ENCODE measurements around the gene ANTXR1. TPM values are rescaled to one million over a fixed set of nuclear protein-coding genes. Genes with fewer than 3 reads are reported as not detected.

The ANTXR1 gene
- total RNA-seq, 2 donors from 2014 or later = 48.3 to 54.5 TPM

DNA sequence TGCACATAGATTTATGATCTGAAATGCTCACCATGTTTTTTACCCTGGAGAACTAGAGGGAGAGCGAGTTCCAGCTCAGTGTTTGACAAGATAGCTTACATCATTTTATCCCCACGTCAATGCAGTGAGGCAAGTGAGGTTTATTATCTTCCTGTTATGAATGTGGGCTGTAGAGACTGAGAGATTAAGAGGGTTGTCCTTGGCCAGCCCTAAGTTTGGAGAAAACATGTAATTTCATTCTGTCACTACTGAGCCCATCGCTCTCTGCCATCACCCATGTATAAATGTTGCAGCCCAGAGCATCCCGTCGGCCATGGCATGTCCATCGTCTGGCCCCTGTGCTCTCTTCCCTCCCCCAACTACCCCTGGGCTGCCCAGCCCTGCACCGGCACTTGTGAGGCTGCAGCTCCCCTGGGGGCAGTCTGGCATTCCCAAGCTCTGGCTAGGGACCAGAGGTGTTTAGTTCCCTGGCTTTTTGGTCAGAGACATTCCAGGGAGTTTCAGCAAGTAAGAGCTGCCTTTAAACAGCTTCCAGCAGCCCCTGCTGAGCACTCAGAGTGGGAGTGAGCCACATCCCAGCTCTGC is 136.7 kb downstream of the ANTXR1 start:
- Mint-ChIP-seq H3K4me1 (peaks cover 23% of the 10 kb centered on the region), H3K27ac (no peak overlapping the region), H3K36me3 (ENCODE audit: low read depth) (peaks cover 18% of the 10 kb centered on the region), H3K9me3 (no peaks in the 10 kb centered on the region), H3K4me3 (no peak overlapping the region), H3K27me3 (ENCODE audit: insufficient read depth) (no peaks in the 10 kb centered on the region)
- Histone ChIP-seq H3K36me3 (ENCODE audit: control insufficient read depth, insufficient read depth, low read length) (peaks cover 12% of the 10 kb centered on the region), H3K4me3 (ENCODE audit: low read length) (no peak overlapping the region), H3K9ac (ENCODE audit: extremely low read depth, low read length, poor library complexity, severe bottlenecking) (no peak overlapping the region), H3K27ac (ENCODE audit: low read depth, low read length) (no peak overlapping the region), H3K9me3 (ENCODE audit: control insufficient read depth, low read length) (peaks cover 13% of the 10 kb centered on the region), H3K4me1 (ENCODE audit: control insufficient read depth, insufficient read depth, low read length) (no peaks in the 10 kb centered on the region), H3K27me3 (ENCODE audit: control insufficient read depth, insufficient read depth, low read length, poor library complexity, severe bottlenecking) (no peaks in the 10 kb centered on the region)
- 70 to 77% methylated on average over 5 to 7 of the region's 7 CpGs for WGBS, 2 experiments (ENCODE audit: insufficient coverage in 1 of 2, insufficient read length in 1 of 2)
- peak; percentile 90 for DNase-seq
- TF ChIP-seq, protein P1, sequence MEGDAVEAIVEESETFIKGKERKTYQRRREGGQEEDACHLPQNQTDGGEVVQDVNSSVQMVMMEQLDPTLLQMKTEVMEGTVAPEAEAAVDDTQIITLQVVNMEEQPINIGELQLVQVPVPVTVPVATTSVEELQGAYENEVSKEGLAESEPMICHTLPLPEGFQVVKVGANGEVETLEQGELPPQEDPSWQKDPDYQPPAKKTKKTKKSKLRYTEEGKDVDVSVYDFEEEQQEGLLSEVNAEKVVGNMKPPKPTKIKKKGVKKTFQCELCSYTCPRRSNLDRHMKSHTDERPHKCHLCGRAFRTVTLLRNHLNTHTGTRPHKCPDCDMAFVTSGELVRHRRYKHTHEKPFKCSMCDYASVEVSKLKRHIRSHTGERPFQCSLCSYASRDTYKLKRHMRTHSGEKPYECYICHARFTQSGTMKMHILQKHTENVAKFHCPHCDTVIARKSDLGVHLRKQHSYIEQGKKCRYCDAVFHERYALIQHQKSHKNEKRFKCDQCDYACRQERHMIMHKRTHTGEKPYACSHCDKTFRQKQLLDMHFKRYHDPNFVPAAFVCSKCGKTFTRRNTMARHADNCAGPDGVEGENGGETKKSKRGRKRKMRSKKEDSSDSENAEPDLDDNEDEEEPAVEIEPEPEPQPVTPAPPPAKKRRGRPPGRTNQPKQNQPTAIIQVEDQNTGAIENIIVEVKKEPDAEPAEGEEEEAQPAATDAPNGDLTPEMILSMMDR (conservative IDR thresholded peaks at IDR 0.05) = no peak

GRCh38 chr2:69151931-69152330 is 139.0 kb downstream of the ANTXR1 start:
- Mint-ChIP-seq H3K4me3 (no peak overlapping the region), H3K9me3 (no peaks in the 10 kb centered on the region), H3K27ac (no peak overlapping the region), H3K36me3 (ENCODE audit: low read depth) (peaks cover 18% of the 10 kb centered on the region), H3K4me1 (peaks cover 23% of the 10 kb centered on the region), H3K27me3 (ENCODE audit: insufficient read depth) (no peaks in the 10 kb centered on the region)
- Histone ChIP-seq H3K9me3 (ENCODE audit: control insufficient read depth, low read length) (peaks cover 13% of the 10 kb centered on the region), H3K36me3 (ENCODE audit: control insufficient read depth, insufficient read depth, low read length) (peaks cover 12% of the 10 kb centered on the region), H3K27me3 (ENCODE audit: control insufficient read depth, insufficient read depth, low read length, poor library complexity, severe bottlenecking) (no peaks in the 10 kb centered on the region), H3K9ac (ENCODE audit: extremely low read depth, low read length, poor library complexity, severe bottlenecking) (no peak overlapping the region), H3K4me3 (ENCODE audit: low read length) (no peak overlapping the region), H3K4me1 (ENCODE audit: control insufficient read depth, insufficient read depth, low read length) (no peaks in the 10 kb centered on the region), H3K27ac (ENCODE audit: low read depth, low read length) (no peak overlapping the region)
- WGBS, 2 experiments (ENCODE audit: insufficient coverage in 1 of 2, insufficient read length in 1 of 2) = 98 to 100% methylated on average over 3 to 4 of the region's 4 CpGs
- TF ChIP-seq, protein P1 (conservative IDR thresholded peaks at IDR 0.05) = no peak
- no peak for DNase-seq

DNA sequence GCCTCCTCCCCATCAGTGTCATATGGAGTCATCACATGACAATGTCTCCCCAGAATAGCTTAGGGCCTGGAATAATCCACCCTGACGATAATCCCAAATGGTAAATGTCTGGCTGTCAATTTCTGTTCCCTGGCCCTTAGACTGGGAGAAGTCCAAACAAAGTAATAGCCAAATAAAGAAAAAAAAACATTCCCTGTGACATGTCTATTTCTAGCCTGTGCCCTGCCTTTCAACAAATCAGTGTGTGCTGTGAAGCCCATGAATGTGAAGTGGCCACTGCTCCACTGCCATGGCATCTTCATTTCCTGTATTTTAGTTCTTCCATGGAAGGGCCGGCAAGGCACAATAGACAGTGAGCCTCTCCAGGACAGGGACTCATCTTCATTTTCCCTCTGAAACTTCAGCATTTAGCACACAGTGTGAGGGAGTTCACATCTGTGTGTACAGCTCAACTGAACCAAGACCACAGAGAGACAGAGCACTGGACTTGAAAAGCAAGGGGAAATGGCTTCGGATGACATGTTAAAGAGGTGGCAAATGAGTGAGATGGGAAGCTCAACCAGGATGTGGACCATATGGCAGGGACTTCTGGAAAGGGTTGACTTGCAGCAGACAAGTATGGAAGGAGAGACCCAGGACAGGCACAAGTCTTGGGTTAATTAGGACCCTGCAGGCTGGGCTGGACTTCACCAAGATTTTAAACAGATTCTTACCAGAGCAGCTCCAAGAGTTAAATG is 140.0 kb downstream of the ANTXR1 start:
- H3K27ac Mint-ChIP-seq = no peak overlapping the region
- Histone ChIP-seq H3K4me3 (ENCODE audit: low read length) (no peak overlapping the region), H3K9me3 (ENCODE audit: control insufficient read depth, low read length) (peaks cover 13% of the 10 kb centered on the region), H3K4me1 (ENCODE audit: control insufficient read depth, insufficient read depth, low read length) (no peaks in the 10 kb centered on the region), H3K36me3 (ENCODE audit: control insufficient read depth, insufficient read depth, low read length) (peaks cover 12% of the 10 kb centered on the region), H3K27me3 (ENCODE audit: control insufficient read depth, insufficient read depth, low read length, poor library complexity, severe bottlenecking) (no peaks in the 10 kb centered on the region), H3K9ac (ENCODE audit: extremely low read depth, low read length, poor library complexity, severe bottlenecking) (no peak overlapping the region), H3K27ac (ENCODE audit: low read depth, low read length) (no peak overlapping the region)
- no peaks in the 10 kb centered on the region for H3K27me3 Mint-ChIP-seq (ENCODE audit: insufficient read depth)
- DNase-seq = no peak
- H3K9me3 Mint-ChIP-seq = no peaks in the 10 kb centered on the region
- no peak overlapping the region for H3K4me3 Mint-ChIP-seq
- TF ChIP-seq, protein P1 (conservative IDR thresholded peaks at IDR 0.05) = no peak
- H3K4me1 Mint-ChIP-seq = peaks cover 22% of the 10 kb centered on the region
- peaks cover 18% of the 10 kb centered on the region for H3K36me3 Mint-ChIP-seq (ENCODE audit: low read depth)
- WGBS, 2 experiments (ENCODE audit: insufficient coverage in 1 of 2, insufficient read length in 1 of 2) = 92 to 95% methylated on average over 2 to 3 of the region's 3 CpGs
